Measurements from ENCODE around the gene ABHD1. TPM values are rescaled to one million over a fixed set of nuclear protein-coding genes. Genes with fewer than 3 reads are reported as not detected.

Gene ABHD1
- total and polyA plus RNA-seq, 2 experiments from 2014 or later, result 0.38 to 0.55 TPM

- no peak for TF ChIP-seq REST (IDR thresholded peaks at IDR 0.05; ENCODE audit: unreplicated experiment)
- no peak for TF ChIP-seq STAT1 (IDR thresholded peaks at IDR 0.05; ENCODE audit: unreplicated experiment)
These were observed 29.1 kb upstream of the ABHD1 start (continued) for GRCh38 chr2:27094353-27094984.

- Histone ChIP-seq H3K4me3 (no peak overlapping the region), H3K27ac (ENCODE audit: low read depth) (no peak overlapping the region), H3F3A (replicated peaks; ENCODE audit: low read depth) (no peaks in the 10 kb centered on the region), H3K4me1 (ENCODE audit: insufficient read depth) (peaks cover 4% of the 10 kb centered on the region; the same call in 1 of the 2 replicates), H3K36me3 (ENCODE audit: insufficient read depth) (no peaks in the 10 kb centered on the region), H3K9me2 (ENCODE audit: insufficient read depth) (no peaks in the 10 kb centered on the region), H2AFZ (peak overlapping the region; percentile 84; the same call in 1 of the 2 replicates), H4K20me1 (replicated peaks; ENCODE audit: insufficient read depth) (no peaks in the 10 kb centered on the region; the same call in 1 of the 2 replicates), H3K4me2 (peak overlapping the region; percentile 75; the same call in 1 of the 2 replicates), H3K79me2 (replicated peaks; ENCODE audit: insufficient read depth) (no peaks in the 10 kb centered on the region), H3K27me3 (ENCODE audit: insufficient read depth) (no peaks in the 10 kb centered on the region)
- ATAC-seq (no peak), DNase-seq (ENCODE audit: low spot score) (no peak)
- 0 out of 3 replicates have a peak overlapping the region, but pooled peaks have one; percentile 68 for H3K4me3 Mint-ChIP-seq
- H3K27me3 Mint-ChIP-seq (ENCODE audit: insufficient read depth, low read depth, poor library complexity), result peaks cover 22% of the 10 kb centered on the region
- H3K9me3 Mint-ChIP-seq, result no peaks in the 10 kb centered on the region; the same call in 2 of the 3 replicates
- H3K36me3 Mint-ChIP-seq (ENCODE audit: low read depth), result no peaks in the 10 kb centered on the region; the same call in 2 of the 3 replicates
- peaks cover 9% of the 10 kb centered on the region for H3K4me1 Mint-ChIP-seq
- H3K27ac Mint-ChIP-seq, result no peak overlapping the region
- TF ChIP-seq ZNF462 (CRISPR knock-in tag; IDR thresholded peaks at IDR 0.05), result no peak
- TF ChIP-seq ETS1 (IDR thresholded peaks at IDR 0.05), result no peak
- no peak for TF ChIP-seq NANOG (IDR thresholded peaks at IDR 0.05; ENCODE audit: borderline replicate concordance)
- no peak for TF ChIP-seq REST (IDR thresholded peaks at IDR 0.05; ENCODE audit: unreplicated experiment)
- TF ChIP-seq CREB1 (CRISPR knock-in tag; IDR thresholded peaks at IDR 0.05; ENCODE audit: low read depth), result no peak
- TF ChIP-seq EZH2phosphoT487 (IDR thresholded peaks at IDR 0.05; ENCODE audit: unreplicated experiment), result no peak
- no peak for TF ChIP-seq ZNF331 (CRISPR knock-in tag; IDR thresholded peaks at IDR 0.05; ENCODE audit: low read depth)
These were observed 28.2 kb upstream of the ABHD1 start for GRCh38 chr2:27095427-27095744.

Measured in GM23338 (cell line).